ENCODE data around the gene AHRR.

The AHRR gene

GRCh38 chr5:371811-372555 lies 50.5 kb downstream of the AHRR start:
- H3K27ac ChIP-seq, result no peak overlapping the region
- H3K79me2 ChIP-seq, result no peaks in the 10 kb centered on the region
- no peaks in the 10 kb centered on the region for H3K9me3 ChIP-seq (ENCODE audit: control insufficient read depth, low read length)
- no peak overlapping the region for H3K9ac ChIP-seq
- H3K36me3 ChIP-seq (ENCODE audit: control insufficient read depth, insufficient read depth, low read length), result no peaks in the 10 kb centered on the region
- TF ChIP-seq CTCF (IDR thresholded peaks at IDR 0.05), result no peak
- H3K4me3 ChIP-seq (ENCODE audit: low read depth, low read length), result no peak overlapping the region
- H3K4me2 ChIP-seq (ENCODE audit: low read length), result no peak overlapping the region
- no peak overlapping the region for H2AFZ ChIP-seq
- H3K27me3 ChIP-seq (ENCODE audit: control insufficient read depth, insufficient read depth, low read length), result no peaks in the 10 kb centered on the region
- H3K4me1 ChIP-seq, result no peaks in the 10 kb centered on the region

- H2AFZ ChIP-seq, result no peak overlapping the region
- H3K79me2 ChIP-seq, result no peaks in the 10 kb centered on the region
- no peak overlapping the region for H3K27ac ChIP-seq
- no peaks in the 10 kb centered on the region for H3K4me1 ChIP-seq
- no peaks in the 10 kb centered on the region for H3K27me3 ChIP-seq (ENCODE audit: control insufficient read depth, insufficient read depth, low read length)
- no peak overlapping the region for H3K9ac ChIP-seq
- no peaks in the 10 kb centered on the region for H3K9me3 ChIP-seq (ENCODE audit: control insufficient read depth, low read length)
- H3K36me3 ChIP-seq (ENCODE audit: control insufficient read depth, insufficient read depth, low read length), result no peaks in the 10 kb centered on the region
- no peak for TF ChIP-seq CTCF (IDR thresholded peaks at IDR 0.05)
- H3K4me2 ChIP-seq (ENCODE audit: low read length), result no peak overlapping the region
- H3K4me3 ChIP-seq (ENCODE audit: low read depth, low read length), result no peak overlapping the region
These were observed 51.1 kb downstream of the AHRR start for GRCh38 chr5:372556-372995.

- Histone ChIP-seq H3K9me3 (ENCODE audit: control insufficient read depth, low read length) (no peaks in the 10 kb centered on the region), H2AFZ (no peak overlapping the region), H3K4me3 (ENCODE audit: low read depth, low read length) (no peak overlapping the region), H3K4me2 (ENCODE audit: low read length) (no peak overlapping the region), H3K9ac (no peak overlapping the region), H3K27me3 (ENCODE audit: control insufficient read depth, insufficient read depth, low read length) (no peaks in the 10 kb centered on the region), H3K27ac (no peak overlapping the region), H3K36me3 (ENCODE audit: control insufficient read depth, insufficient read depth, low read length) (no peaks in the 10 kb centered on the region), H3K4me1 (no peaks in the 10 kb centered on the region), H3K79me2 (no peaks in the 10 kb centered on the region)
- TF ChIP-seq CTCF (IDR thresholded peaks at IDR 0.05), result no peak
These were observed 51.6 kb downstream of the AHRR start for GRCh38 chr5:372996-373709.

- no peak for TF ChIP-seq CTCF (IDR thresholded peaks at IDR 0.05)
- Histone ChIP-seq H2AFZ (no peak overlapping the region), H3K36me3 (ENCODE audit: control insufficient read depth, insufficient read depth, low read length) (no peaks in the 10 kb centered on the region), H3K27me3 (ENCODE audit: control insufficient read depth, insufficient read depth, low read length) (no peaks in the 10 kb centered on the region), H3K9ac (no peak overlapping the region), H3K4me2 (ENCODE audit: low read length) (no peak overlapping the region), H3K4me3 (ENCODE audit: low read depth, low read length) (no peak overlapping the region), H3K79me2 (no peaks in the 10 kb centered on the region), H3K27ac (no peak overlapping the region), H3K4me1 (no peaks in the 10 kb centered on the region), H3K9me3 (ENCODE audit: control insufficient read depth, low read length) (no peaks in the 10 kb centered on the region)
These were observed 52.4 kb downstream of the AHRR start for GRCh38 chr5:373710-374602.
